Measurements from ENCODE around the gene ANHX. TPM values are rescaled to one million over a fixed set of nuclear protein-coding genes. Genes with fewer than 3 reads are reported as not detected.

The ANHX gene
- total RNA-seq, 1 donor from 2014 or later = not detected

DNA sequence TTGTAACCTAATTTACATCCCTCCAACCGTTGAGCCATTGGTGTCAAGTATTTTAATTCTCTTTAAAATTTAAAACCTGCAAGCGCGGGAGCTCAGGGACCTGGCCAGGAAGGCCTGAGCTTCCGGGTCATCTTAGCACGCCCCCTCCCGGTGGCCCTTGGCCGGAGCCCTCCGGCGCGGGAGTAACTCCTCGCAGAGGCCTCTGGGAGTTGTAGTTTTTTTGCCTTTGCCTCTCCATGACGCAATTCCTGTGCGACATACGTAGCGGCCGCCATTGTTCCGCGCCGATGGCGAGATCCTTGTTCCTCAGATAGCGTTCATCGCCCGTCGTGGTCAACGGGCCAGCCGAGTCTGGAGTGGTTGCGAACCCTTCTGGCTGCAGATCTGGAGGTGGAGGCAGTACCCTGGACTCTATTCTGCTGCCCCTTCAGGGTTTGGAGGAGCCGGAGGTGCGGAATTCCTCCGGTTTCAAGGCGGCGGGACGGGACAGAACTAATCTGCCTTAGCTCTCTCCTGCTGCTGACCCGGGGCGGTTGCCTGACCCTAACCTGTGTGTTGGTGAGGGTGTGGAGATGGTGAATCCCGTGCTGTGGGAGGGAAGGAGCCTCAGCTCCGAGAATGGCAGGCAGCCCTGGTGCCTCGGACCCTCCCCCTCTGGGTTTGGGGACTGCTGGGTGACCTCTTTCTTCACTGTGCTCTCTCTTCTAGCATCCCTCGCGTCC lies 54.3 kb downstream of the ANHX start, which contains the start of gene ZNF268:
ZNF268 (plus strand) TSS at position 258 of the 722 bp plus-strand sequence. CDS start 503 bp downstream, outside the sequence.
- intact Hi-C loops (cut with micrococcal nuclease) = no loop called here
- H3K36me3 ChIP-seq = peaks cover 39% of the 10 kb centered on the region
- H3K9me3 ChIP-seq (replicated peaks) = peaks cover 82% of the 10 kb centered on the region
- DNase-seq = peak; percentile 91
- peaks cover 19% of the 10 kb centered on the region for H3K4me1 ChIP-seq
- TF ChIP-seq CTCF (IDR thresholded peaks at IDR 0.05; ENCODE audit: borderline replicate concordance) = peak; percentile 85
- H3K27me3 ChIP-seq (ENCODE audit: low read depth) = no peaks in the 10 kb centered on the region
- peak within 1 kb of the TSS; percentile 77 for H3K27ac ChIP-seq (replicated peaks)
- H3K4me3 ChIP-seq = peak within 1 kb of the TSS; percentile 91

GRCh38 chr12:133180669-133181068 lies 55.0 kb downstream of the ANHX start:
- DNase-seq = no peak
- TF ChIP-seq CTCF (IDR thresholded peaks at IDR 0.05; ENCODE audit: borderline replicate concordance) = no peak
- Histone ChIP-seq H3K4me1 (peaks cover 19% of the 10 kb centered on the region), H3K27ac (replicated peaks) (peak overlapping the region; percentile 77), H3K9me3 (replicated peaks) (peaks cover 82% of the 10 kb centered on the region), H3K4me3 (peak overlapping the region; percentile 91), H3K27me3 (ENCODE audit: low read depth) (no peaks in the 10 kb centered on the region), H3K36me3 (peaks cover 32% of the 10 kb centered on the region)
- intact Hi-C loops (cut with micrococcal nuclease) = no loop called here

- H3K9me3 ChIP-seq (replicated peaks) = peaks cover 95% of the 10 kb centered on the region
These were observed 60.8 kb downstream of the ANHX start for GRCh38 chr12:133174901-133175300.

GRCh38 chr12:133172491-133172890 lies 63.2 kb downstream of the ANHX start:
- no peaks in the 10 kb centered on the region for H3K36me3 ChIP-seq
- intact Hi-C loops (cut with micrococcal nuclease) = no loop called here
- no peak overlapping the region for H3K4me3 ChIP-seq
- peaks cover 94% of the 10 kb centered on the region for H3K9me3 ChIP-seq (replicated peaks)
- H3K4me1 ChIP-seq = no peaks in the 10 kb centered on the region
- no peak for DNase-seq
- no peaks in the 10 kb centered on the region for H3K27me3 ChIP-seq (ENCODE audit: low read depth)
- no peak overlapping the region for H3K27ac ChIP-seq (replicated peaks)
- TF ChIP-seq CTCF (IDR thresholded peaks at IDR 0.05; ENCODE audit: borderline replicate concordance) = no peak

More at GRCh38 chr12:133174901-133175300, 60.8 kb downstream of the ANHX start:
- no peaks in the 10 kb centered on the region for H3K36me3 ChIP-seq
- TF ChIP-seq CTCF (IDR thresholded peaks at IDR 0.05; ENCODE audit: borderline replicate concordance) = no peak
- no peak overlapping the region for H3K4me3 ChIP-seq
- intact Hi-C loops (cut with micrococcal nuclease) = no loop called here
- H3K27me3 ChIP-seq (ENCODE audit: low read depth) = no peaks in the 10 kb centered on the region
- DNase-seq = no peak
- H3K27ac ChIP-seq (replicated peaks) = no peak overlapping the region
- H3K4me1 ChIP-seq = no peaks in the 10 kb centered on the region

Other genes with a start within 250 kb of the ANHX start
- 3.1 TPM for gene ZNF26, start 249.5 kb downstream of the ANHX start, total RNA-seq
- 18.7 TPM for gene ZNF84, start 198.4 kb downstream of the ANHX start, total RNA-seq
- 6.7 TPM for gene ZNF140, start 155.0 kb downstream of the ANHX start, total RNA-seq
- gene ZNF891, start 105.6 kb downstream of the ANHX start, total RNA-seq = 1.1 TPM
- 5.6 TPM for gene ZNF10, start 105.2 kb downstream of the ANHX start, total RNA-seq
- 8.2 TPM for gene ZNF268, start 54.4 kb downstream of the ANHX start, total RNA-seq